Endometrium (tissue), 2 donors: ENCODE measurements around the gene USP10.
A peak's percentile ranks its signal among the peaks of the same experiment; 100 is the strongest.

Source experiments
- FAIRE-seq: peaks from 2 replicates; lab custom pipeline; 2012; peaks lifted over from hg19 to GRCh38; lab: Jason Lieb, UNC
- donor health status: control.
- donor health status: control.

USP10 gene

GRCh38 chr16:84699147-84699711, 571 bp upstream of the USP10 start:
- FAIRE-seq, result no peak

- FAIRE-seq, result no peak
Observed at GRCh38 chr16:84700446-84701300, 873 bp downstream of the USP10 start.

GRCh38 chr16:84703681-84704080, 3.9 kb downstream of the USP10 start:
- no peak for FAIRE-seq

- FAIRE-seq, result no peak
Observed at GRCh38 chr16:84704253-84704652, 4.5 kb downstream of the USP10 start.

- no peak for FAIRE-seq
Observed at GRCh38 chr16:84706856-84707255, 7.1 kb downstream of the USP10 start.

GRCh38 chr16:84709609-84710008, 9.8 kb downstream of the USP10 start:
- FAIRE-seq, result no peak

- no peak for FAIRE-seq
Observed at GRCh38 chr16:84710686-84711085, 10.9 kb downstream of the USP10 start.

- FAIRE-seq, result no peak
Observed at GRCh38 chr16:84712138-84712671, 12.4 kb downstream of the USP10 start.

- no peak for FAIRE-seq
Observed at GRCh38 chr16:84712801-84713775, 13.3 kb downstream of the USP10 start.

- FAIRE-seq, result no peak
Observed at GRCh38 chr16:84714028-84714427, 14.2 kb downstream of the USP10 start.

- no peak for FAIRE-seq
Observed at GRCh38 chr16:84715424-84715823, 15.6 kb downstream of the USP10 start.

- no peak for FAIRE-seq
Observed at GRCh38 chr16:84715854-84716253, 16.1 kb downstream of the USP10 start.

GRCh38 chr16:84716740-84717139, 16.9 kb downstream of the USP10 start:
- FAIRE-seq, result no peak

GRCh38 chr16:84717484-84717883, 17.7 kb downstream of the USP10 start:
- FAIRE-seq, result no peak

GRCh38 chr16:84720177-84720579, 20.4 kb downstream of the USP10 start:
- no peak for FAIRE-seq

- no peak for FAIRE-seq
Observed at GRCh38 chr16:84722068-84722467, 22.3 kb downstream of the USP10 start.

- FAIRE-seq, result no peak
Observed at GRCh38 chr16:84723906-84724305, 24.1 kb downstream of the USP10 start.

- FAIRE-seq, result peak; percentile 21
Observed at GRCh38 chr16:84724606-84725309, 25.0 kb downstream of the USP10 start.

GRCh38 chr16:84725481-84726078, 25.8 kb downstream of the USP10 start:
- FAIRE-seq, result no peak

- no peak for FAIRE-seq
Observed at GRCh38 chr16:84726079-84726668, 26.4 kb downstream of the USP10 start.
